GM10248 (cell line): ENCODE results near the gene TRAPPC10.
"Not testable (repeated sequence)": the region's sequence is repeated elsewhere in the genome, so short reads cannot be mapped to it uniquely, and the experiment has no call there.

Experiments used
- CTCF ChIA-PET: fragments of 300-600 bp; sonication (Branson Sonifier 250); formaldehyde crosslinking; extraction: SDS; loops from one replicate; lab custom pipeline; 2021; ENCODE audit warnings: antibody characterized with exemption; lab: Yijun Ruan, JAX
- POLR2A ChIA-PET: fragments of 350-650 bp; sonication (Branson Sonifier 250); formaldehyde crosslinking; extraction: SDS; loops from one replicate; lab custom pipeline; 2020; ENCODE audit warnings: antibody characterized with exemption; lab: Yijun Ruan, JAX
- DNase-seq: peaks from one replicate; pipeline ENCODE4 v3.0.0; 2012; ENCODE audit errors: extremely low spot score

Gene TRAPPC10

GRCh38 chr21:44140552-44140932, 128.4 kb downstream of the TRAPPC10 start:
- POLR2A ChIA-PET, DNase-seq, CTCF ChIA-PET: not testable (repeated sequence)

DNA sequence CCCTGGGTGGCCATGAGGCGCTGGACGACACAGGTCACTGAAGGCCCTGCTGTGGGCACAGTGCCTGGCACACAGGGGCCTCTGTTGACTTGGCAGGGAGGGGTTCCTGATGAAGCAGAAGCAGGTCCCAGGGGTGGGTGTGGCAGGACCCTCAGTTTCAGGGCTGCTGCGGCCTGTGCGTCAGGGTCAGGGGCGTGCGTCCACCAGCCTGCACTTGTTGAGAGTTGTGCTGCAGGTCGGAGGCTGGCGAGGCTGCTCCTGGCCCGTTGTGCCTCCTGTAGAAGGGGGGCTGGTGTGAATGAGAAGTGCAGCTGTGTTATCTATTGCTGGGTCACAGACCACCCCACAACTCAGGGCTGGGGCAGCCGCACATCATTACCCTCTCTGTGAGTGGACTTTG, 130.4 kb downstream of the TRAPPC10 start:
- DNase-seq, POLR2A ChIA-PET, CTCF ChIA-PET: not testable (repeated sequence)

DNA sequence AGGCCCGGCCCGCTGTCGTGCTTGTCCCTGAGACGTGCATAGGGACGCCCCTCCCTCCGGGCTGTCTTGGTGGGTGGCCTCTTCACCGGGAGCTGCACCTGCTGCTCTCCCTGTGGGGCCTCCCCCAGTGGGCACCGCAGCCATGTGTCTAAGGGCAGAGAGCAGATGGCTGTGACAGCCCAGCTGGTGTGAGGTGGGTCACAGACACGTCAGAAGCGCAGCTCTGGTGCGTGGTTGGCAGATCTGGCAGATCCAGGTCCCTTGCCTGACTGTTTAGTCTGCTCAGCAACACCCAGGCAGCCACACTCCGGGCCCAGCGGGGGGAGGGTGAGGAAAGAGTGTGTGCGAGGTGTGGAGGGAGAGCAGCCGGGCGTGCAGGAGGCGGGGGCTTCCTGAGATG, 131.3 kb downstream of the TRAPPC10 start:
- DNase-seq, CTCF ChIA-PET, POLR2A ChIA-PET: not testable (repeated sequence)

DNA sequence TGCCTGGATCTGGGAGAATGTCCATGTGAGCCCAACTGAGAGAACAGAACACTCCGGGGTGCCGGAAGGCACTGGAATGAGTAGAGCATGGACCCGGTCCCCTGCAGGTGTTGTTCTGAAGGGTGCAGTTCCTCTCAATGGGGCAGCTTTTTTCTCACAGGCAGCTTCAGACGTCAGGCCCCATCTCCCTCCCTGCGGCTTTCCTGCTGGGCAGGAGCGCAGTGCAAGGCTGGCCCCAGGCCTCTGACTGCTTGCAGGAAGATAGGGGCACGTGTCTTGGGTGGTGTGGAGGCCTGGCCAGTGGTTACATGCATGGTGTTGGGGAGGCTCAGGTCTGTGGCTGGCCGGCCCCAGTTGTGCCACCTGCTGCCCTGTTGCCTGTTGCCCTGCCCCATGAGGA, 131.9 kb downstream of the TRAPPC10 start:
- POLR2A ChIA-PET, DNase-seq, CTCF ChIA-PET: not testable (repeated sequence)

GRCh38 chr21:44144784-44145602, 132.9 kb downstream of the TRAPPC10 start:
- POLR2A ChIA-PET, DNase-seq, CTCF ChIA-PET: not testable (repeated sequence)

- CTCF ChIA-PET, DNase-seq, POLR2A ChIA-PET: not testable (repeated sequence)
Observed at GRCh38 chr21:44145616-44146015, 133.5 kb downstream of the TRAPPC10 start.

DNA sequence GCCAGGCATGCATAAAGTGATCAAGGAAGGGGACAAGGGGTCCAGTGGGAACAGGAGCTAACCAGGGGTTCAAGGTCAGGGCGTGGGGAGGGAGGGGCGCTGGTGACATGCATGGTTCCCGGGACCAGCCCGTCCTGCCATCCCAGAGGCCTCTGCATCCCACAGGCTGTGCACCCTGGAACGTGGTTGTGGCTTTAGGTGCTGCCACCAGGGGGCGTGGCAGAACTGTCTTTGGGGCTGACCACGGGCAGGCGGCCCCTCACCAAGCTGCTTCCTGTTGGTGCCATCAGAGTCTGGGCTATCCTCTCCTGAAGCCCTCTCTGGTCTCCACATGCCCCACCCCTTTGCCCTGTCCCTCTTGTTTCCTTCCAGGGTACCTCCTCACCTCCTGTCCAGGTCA, 135.0 kb downstream of the TRAPPC10 start:
- not testable (repeated sequence) for DNase-seq

DNA sequence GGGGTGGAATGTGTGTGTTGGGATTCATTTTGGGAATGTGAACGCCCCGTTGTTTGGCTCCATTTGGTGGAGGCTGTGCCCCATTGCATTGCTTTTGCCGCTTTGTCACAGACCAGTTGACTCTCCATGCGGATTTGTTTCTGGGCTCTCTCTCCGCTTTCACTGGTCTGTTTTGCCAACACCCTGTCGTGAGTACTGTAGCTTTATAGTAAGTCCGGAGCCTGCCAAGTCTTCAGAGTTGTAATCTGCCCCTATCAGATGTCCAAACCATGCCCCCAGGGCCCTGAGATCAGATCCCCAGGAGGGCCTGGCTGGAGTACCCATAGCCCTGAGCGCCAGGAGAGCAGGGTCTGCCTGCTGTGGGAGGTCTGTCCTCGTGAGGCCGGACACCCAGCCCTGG, 138.1 kb downstream of the TRAPPC10 start:
- POLR2A ChIA-PET, CTCF ChIA-PET, DNase-seq: not testable (repeated sequence)

More for the DNA sequence above, 135.0 kb downstream of the TRAPPC10 start:
- CTCF ChIA-PET, POLR2A ChIA-PET: not testable (repeated sequence)

DNA sequence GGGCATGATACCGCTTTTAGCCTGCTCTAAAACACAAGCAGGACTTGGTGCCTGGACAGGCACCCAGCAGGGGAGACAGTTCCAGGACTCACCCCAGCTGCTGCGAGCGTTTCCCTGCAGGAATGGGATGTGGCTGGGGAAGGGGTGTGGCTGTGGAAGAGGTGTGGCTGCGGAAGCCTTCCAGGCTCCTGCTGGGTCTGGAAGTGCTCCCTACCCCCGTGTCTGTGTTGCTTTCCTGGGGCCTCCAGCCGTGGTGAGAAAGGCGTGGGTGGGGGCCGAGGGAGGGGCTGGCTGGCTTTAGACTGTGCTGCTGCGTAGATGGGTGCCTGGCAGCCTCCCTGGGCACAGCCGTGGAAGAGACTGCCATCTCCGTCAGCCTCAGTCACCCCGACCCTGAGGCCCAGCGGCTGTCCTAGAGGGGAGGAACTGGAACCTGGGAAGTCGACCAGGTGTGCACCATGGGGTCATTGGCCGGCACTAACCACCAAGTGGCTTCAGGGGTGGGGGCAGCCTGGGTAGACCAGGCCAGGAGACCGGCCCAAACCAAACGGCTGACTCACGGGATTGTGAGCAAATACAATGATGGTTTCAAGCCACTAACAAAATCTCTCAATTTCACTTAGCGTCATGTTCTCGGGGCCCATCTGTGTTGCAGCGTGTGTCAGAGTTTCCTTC, 141.2 kb downstream of the TRAPPC10 start:
- CTCF ChIA-PET, POLR2A ChIA-PET, DNase-seq: not testable (repeated sequence)

DNA sequence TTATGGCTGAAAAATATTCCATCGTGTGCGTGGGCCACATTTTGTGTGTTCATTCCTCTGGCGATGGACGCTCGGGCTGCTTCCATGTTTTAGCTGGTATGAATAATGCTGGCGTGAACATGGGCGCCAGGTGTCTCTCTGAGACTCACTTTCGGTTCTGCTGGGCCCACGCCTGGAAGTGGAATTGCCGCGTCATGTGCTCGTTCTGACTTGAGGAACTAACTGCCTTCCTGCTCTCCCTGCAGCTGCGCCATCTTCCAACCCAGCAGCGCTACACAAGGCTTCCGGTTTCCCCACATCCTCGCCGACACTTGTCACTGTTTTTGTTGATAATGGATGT, 141.8 kb downstream of the TRAPPC10 start:
- CTCF ChIA-PET, POLR2A ChIA-PET, DNase-seq: not testable (repeated sequence)

GRCh38 chr21:44154816-44155230, 142.7 kb downstream of the TRAPPC10 start:
- CTCF ChIA-PET, POLR2A ChIA-PET, DNase-seq: not testable (repeated sequence)

DNA sequence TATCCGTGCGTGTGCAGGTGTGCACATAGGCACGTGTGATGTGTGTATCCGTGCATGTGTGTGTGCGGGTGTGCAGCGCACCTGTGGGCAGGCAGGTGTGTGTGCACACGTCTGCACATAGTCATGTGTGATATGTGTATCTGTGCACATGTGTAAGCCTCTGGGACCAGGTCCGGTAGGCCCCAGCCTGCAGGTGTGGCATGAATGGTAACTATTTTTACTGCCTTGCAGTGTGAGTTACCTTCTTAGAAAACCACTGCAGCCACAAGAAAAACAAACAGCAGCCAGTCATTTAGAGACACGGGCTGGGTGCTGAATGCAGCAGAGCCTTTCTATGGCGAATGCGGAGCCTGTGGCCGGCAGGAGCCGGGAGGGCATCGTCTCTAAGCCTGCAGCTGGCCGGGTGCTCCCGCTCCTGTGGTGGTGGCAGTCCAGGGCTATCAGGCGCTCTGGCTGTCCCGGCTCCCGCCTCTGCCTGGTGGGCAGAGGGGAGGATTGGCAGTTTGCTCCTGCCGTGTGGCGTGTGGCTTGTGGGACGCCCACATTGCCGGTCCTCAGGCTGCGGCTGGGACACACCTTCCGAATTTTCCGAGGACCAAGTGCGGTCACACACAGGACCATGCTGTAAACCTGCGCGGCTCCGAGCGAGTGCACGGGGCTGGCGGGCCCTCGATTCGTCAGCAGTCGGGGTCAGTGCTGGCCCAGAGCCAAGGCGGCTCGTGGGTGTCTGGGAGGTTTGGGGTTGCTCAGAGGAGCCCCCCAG, 143.3 kb downstream of the TRAPPC10 start:
- POLR2A ChIA-PET, DNase-seq, CTCF ChIA-PET: not testable (repeated sequence)

DNA sequence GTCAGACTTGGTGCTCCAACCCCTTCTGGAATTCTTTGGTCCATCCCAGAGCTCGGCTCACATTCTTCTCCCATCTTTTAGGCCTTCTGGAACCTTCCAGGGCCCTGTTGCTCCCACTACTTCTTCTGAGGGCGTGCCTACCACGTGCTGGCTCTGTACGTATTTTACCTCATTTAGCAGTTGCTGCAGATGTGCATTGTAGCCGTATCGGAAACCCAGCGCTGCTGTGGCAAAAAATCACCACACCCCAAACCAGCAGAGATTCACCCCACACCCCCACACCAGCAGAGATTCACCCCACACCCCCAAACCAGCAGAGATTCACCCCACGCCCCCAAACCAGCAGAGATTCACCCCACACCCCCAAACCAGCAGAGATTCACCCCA, 143.9 kb downstream of the TRAPPC10 start:
- POLR2A ChIA-PET, CTCF ChIA-PET, DNase-seq: not testable (repeated sequence)
